H1 (cell line): Measurements from ENCODE around the gene LRRC26. TPM values are rescaled to one million over a fixed set of nuclear protein-coding genes. Genes with fewer than 3 reads are reported as not detected.

Experiments
- RBBP5 ChIP-seq: IDR thresholded peaks from 2 replicates; pipeline ENCODE4 v1.7.1; 2012; ENCODE audit warnings: low read depth, mild to moderate bottlenecking, inconsistent platforms, low read length, moderate library complexity, borderline replicate concordance
- SP1 ChIP-seq: IDR thresholded peaks from 2 replicates; pipeline ENCODE4 v1.6.1; 2011; ENCODE audit warnings: low read depth, low read length
- SP4 ChIP-seq: IDR thresholded peaks from 2 replicates; pipeline ENCODE4 v1.6.1; 2012; ENCODE audit warnings: low read length, inconsistent platforms
- SRF ChIP-seq: IDR thresholded peaks from 2 replicates; pipeline ENCODE4 v1.6.1; 2011; ENCODE audit warnings: mild to moderate bottlenecking, low read depth, low read length, moderate library complexity
- TAF1 ChIP-seq: IDR thresholded peaks from 2 replicates; pipeline ENCODE4 v1.6.1; 2011; ENCODE audit warnings: mild to moderate bottlenecking, low read depth, low read length
- polyA plus RNA-seq, 7 experiments: library from polyadenylated mRNA; depleted of rRNA in 3 of 7; stranded (reverse) in 5 of 7; unstranded in 2 of 7; fragments of >200 nt in 5 of 7; fragments of 200-250 nt in 2 of 7; gene quantifications; 1 replicate in 5 of 7; 2 replicates in 1 of 7; 4 replicates in 1 of 7; pipeline versions ENCODE4 v1.2.1 to v1.2.3, GENCODE V29; 2011 to 2013; ENCODE audit warnings: missing spikeins in 2 of 7, mixed read lengths in 2 of 7
- total RNA-seq: library from RNA; stranded (reverse); fragmentation: NEBNext Ultra II Directional; extraction: Animal tissue kit (Norgen Biotek cat#: 25700); gene quantifications from 2 replicates; pipeline ENCODE4 v1.2.1, GENCODE V29; 2021
- TF ChIP-seq, protein P1 (sequence below): IDR thresholded peaks from 2 replicates; pipeline ENCODE4 v1.6.1; 2011; ENCODE audit warnings: low read length, improper control_type of control experiment
- TF ChIP-seq, protein P2 (sequence below): fragments of 300-600 bp; sonication (generic); IDR thresholded peaks from 2 replicates; pipeline ENCODE4 v1.7.1; 2012; ENCODE audit warnings: low read length, moderate library complexity, mild to moderate bottlenecking, inconsistent platforms; ENCODE audit not compliant: insufficient replicate concordance

Gene LRRC26
- total and polyA plus RNA-seq, 2 of the 8 experiments (the other 6 are each of a cell fraction or from before 2014, with no cell fraction given) = 0.34 to 0.85 TPM

- TF ChIP-seq, protein P1, sequence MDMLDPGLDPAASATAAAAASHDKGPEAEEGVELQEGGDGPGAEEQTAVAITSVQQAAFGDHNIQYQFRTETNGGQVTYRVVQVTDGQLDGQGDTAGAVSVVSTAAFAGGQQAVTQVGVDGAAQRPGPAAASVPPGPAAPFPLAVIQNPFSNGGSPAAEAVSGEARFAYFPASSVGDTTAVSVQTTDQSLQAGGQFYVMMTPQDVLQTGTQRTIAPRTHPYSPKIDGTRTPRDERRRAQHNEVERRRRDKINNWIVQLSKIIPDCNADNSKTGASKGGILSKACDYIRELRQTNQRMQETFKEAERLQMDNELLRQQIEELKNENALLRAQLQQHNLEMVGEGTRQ = no peak
- TF ChIP-seq SP4 (no peak), TAF1 (no peak), SP1 (no peak), SRF (no peak), RBBP5 (no peak)
- TF ChIP-seq, protein P2, sequence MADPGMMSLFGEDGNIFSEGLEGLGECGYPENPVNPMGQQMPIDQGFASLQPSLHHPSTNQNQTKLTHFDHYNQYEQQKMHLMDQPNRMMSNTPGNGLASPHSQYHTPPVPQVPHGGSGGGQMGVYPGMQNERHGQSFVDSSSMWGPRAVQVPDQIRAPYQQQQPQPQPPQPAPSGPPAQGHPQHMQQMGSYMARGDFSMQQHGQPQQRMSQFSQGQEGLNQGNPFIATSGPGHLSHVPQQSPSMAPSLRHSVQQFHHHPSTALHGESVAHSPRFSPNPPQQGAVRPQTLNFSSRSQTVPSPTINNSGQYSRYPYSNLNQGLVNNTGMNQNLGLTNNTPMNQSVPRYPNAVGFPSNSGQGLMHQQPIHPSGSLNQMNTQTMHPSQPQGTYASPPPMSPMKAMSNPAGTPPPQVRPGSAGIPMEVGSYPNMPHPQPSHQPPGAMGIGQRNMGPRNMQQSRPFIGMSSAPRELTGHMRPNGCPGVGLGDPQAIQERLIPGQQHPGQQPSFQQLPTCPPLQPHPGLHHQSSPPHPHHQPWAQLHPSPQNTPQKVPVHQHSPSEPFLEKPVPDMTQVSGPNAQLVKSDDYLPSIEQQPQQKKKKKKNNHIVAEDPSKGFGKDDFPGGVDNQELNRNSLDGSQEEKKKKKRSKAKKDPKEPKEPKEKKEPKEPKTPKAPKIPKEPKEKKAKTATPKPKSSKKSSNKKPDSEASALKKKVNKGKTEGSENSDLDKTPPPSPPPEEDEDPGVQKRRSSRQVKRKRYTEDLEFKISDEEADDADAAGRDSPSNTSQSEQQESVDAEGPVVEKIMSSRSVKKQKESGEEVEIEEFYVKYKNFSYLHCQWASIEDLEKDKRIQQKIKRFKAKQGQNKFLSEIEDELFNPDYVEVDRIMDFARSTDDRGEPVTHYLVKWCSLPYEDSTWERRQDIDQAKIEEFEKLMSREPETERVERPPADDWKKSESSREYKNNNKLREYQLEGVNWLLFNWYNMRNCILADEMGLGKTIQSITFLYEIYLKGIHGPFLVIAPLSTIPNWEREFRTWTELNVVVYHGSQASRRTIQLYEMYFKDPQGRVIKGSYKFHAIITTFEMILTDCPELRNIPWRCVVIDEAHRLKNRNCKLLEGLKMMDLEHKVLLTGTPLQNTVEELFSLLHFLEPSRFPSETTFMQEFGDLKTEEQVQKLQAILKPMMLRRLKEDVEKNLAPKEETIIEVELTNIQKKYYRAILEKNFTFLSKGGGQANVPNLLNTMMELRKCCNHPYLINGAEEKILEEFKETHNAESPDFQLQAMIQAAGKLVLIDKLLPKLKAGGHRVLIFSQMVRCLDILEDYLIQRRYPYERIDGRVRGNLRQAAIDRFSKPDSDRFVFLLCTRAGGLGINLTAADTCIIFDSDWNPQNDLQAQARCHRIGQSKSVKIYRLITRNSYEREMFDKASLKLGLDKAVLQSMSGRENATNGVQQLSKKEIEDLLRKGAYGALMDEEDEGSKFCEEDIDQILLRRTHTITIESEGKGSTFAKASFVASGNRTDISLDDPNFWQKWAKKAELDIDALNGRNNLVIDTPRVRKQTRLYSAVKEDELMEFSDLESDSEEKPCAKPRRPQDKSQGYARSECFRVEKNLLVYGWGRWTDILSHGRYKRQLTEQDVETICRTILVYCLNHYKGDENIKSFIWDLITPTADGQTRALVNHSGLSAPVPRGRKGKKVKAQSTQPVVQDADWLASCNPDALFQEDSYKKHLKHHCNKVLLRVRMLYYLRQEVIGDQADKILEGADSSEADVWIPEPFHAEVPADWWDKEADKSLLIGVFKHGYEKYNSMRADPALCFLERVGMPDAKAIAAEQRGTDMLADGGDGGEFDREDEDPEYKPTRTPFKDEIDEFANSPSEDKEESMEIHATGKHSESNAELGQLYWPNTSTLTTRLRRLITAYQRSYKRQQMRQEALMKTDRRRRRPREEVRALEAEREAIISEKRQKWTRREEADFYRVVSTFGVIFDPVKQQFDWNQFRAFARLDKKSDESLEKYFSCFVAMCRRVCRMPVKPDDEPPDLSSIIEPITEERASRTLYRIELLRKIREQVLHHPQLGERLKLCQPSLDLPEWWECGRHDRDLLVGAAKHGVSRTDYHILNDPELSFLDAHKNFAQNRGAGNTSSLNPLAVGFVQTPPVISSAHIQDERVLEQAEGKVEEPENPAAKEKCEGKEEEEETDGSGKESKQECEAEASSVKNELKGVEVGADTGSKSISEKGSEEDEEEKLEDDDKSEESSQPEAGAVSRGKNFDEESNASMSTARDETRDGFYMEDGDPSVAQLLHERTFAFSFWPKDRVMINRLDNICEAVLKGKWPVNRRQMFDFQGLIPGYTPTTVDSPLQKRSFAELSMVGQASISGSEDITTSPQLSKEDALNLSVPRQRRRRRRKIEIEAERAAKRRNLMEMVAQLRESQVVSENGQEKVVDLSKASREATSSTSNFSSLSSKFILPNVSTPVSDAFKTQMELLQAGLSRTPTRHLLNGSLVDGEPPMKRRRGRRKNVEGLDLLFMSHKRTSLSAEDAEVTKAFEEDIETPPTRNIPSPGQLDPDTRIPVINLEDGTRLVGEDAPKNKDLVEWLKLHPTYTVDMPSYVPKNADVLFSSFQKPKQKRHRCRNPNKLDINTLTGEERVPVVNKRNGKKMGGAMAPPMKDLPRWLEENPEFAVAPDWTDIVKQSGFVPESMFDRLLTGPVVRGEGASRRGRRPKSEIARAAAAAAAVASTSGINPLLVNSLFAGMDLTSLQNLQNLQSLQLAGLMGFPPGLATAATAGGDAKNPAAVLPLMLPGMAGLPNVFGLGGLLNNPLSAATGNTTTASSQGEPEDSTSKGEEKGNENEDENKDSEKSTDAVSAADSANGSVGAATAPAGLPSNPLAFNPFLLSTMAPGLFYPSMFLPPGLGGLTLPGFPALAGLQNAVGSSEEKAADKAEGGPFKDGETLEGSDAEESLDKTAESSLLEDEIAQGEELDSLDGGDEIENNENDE = no peak
Observed at GRCh38 chr9:137211532-137211931, 41.7 kb upstream of the LRRC26 start (continued).
